GM21526 (cell line): ENCODE measurements around the gene LPP.

Experiments used
- ATAC-seq: cut with Tn5 transposase; IDR thresholded peaks from one replicate; pipeline ENCODE4 v1.9.1; 2021; ENCODE audit warnings: moderate library complexity; ENCODE audit not compliant: unreplicated experiment, low FRiP score

The LPP gene

GRCh38 chr3:188567478-188568195 is 413.7 kb downstream of the LPP start:
- ATAC-seq, result no peak

- ATAC-seq, result no peak
Measured at GRCh38 chr3:188568736-188569135, 414.8 kb downstream of the LPP start.

GRCh38 chr3:188571531-188572095 is 417.7 kb downstream of the LPP start:
- no peak for ATAC-seq

- no peak for ATAC-seq
Measured at GRCh38 chr3:188573291-188573940, 419.5 kb downstream of the LPP start.

- ATAC-seq, result no peak
Measured at GRCh38 chr3:188573956-188574355, 420.0 kb downstream of the LPP start.

GRCh38 chr3:188574885-188575284 is 420.9 kb downstream of the LPP start:
- ATAC-seq, result no peak

GRCh38 chr3:188575501-188575900 is 421.5 kb downstream of the LPP start:
- no peak for ATAC-seq

GRCh38 chr3:188577539-188577938 is 423.6 kb downstream of the LPP start:
- ATAC-seq, result no peak

GRCh38 chr3:188578576-188579363 is 424.8 kb downstream of the LPP start:
- no peak for ATAC-seq

- no peak for ATAC-seq
Measured at GRCh38 chr3:188580223-188580622, 426.3 kb downstream of the LPP start.

- ATAC-seq, result no peak
Measured at GRCh38 chr3:188580659-188581058, 426.7 kb downstream of the LPP start.

- no peak for ATAC-seq
Measured at GRCh38 chr3:188581365-188581764, 427.4 kb downstream of the LPP start.

- no peak for ATAC-seq
Measured at GRCh38 chr3:188581792-188582191, 427.8 kb downstream of the LPP start.

- ATAC-seq, result no peak
Measured at GRCh38 chr3:188583341-188584161, 429.6 kb downstream of the LPP start.

GRCh38 chr3:188584162-188584529 is 430.2 kb downstream of the LPP start:
- ATAC-seq, result no peak

- ATAC-seq, result no peak
Measured at GRCh38 chr3:188584958-188585689, 431.2 kb downstream of the LPP start.

GRCh38 chr3:188589071-188589470 is 435.1 kb downstream of the LPP start:
- no peak for ATAC-seq

- ATAC-seq, result no peak
Measured at GRCh38 chr3:188589771-188590170, 435.8 kb downstream of the LPP start.

- ATAC-seq, result no peak
Measured at GRCh38 chr3:188590557-188590956, 436.6 kb downstream of the LPP start.

- no peak for ATAC-seq
Measured at GRCh38 chr3:188594139-188594538, 440.2 kb downstream of the LPP start.
